Sigmoid colon (tissue), 7 donors: ENCODE results near the gene LRRC43. TPM values are rescaled to one million over a fixed set of nuclear protein-coding genes. Genes with fewer than 3 reads are reported as not detected.

ENCODE experiments used
- DNase-seq: peaks from one replicate; pipeline ENCODE4 v3.0.0-alpha.2; 2019
- H3K27ac ChIP-seq, 4 donors: fragments of 200-600 bp; sonication (generic); one replicate each; pipeline ENCODE4 v1.5.1; 2016 to 2019; ENCODE audit warnings: mild to moderate bottlenecking in 1 of 4
- H3K27me3 ChIP-seq, 3 donors: fragments of 200-600 bp; sonication (generic); one replicate each; pipeline ENCODE4 v1.5.1; 2019; ENCODE audit warnings: mild to moderate bottlenecking in 1 of 3
- H3K36me3 ChIP-seq, 4 donors: fragments of 200-600 bp; sonication (generic); one replicate each; pipeline ENCODE4 v1.5.1; 2016 to 2019
- H3K4me1 ChIP-seq, 4 donors: fragments of 200-600 bp; sonication (generic); one replicate each; pipeline ENCODE4 v1.5.1; 2017 to 2019
- H3K4me3 ChIP-seq, 4 donors: fragments of 200-600 bp; sonication (generic); one replicate each; pipeline ENCODE4 v1.5.1; 2017 to 2019; ENCODE audit warnings: mild to moderate bottlenecking in 2 of 4, moderate library complexity in 1 of 4
- H3K9me3 ChIP-seq, 4 donors: fragments of 200-600 bp in 3 of 4; sonication (generic) in 3 of 4; one replicate each; pipeline versions ENCODE4 v1.5.1 to v1.6.1; 2013 to 2019
- EP300 ChIP-seq, 4 donors: sonication (generic); formaldehyde crosslinking; IDR thresholded peaks; one replicate each; pipeline ENCODE4 v1.6.1; 2017; ENCODE audit warnings: antibody characterized with exemption in 4 of 4
- POLR2A ChIP-seq, 2 donors: fragments of 450-650 bp; IDR thresholded peaks; one replicate each; pipeline ENCODE4 v1.6.1; 2016; ENCODE audit warnings: antibody characterized with exemption in 2 of 2, mild to moderate bottlenecking in 2 of 2, moderate library complexity in 2 of 2
- POLR2AphosphoS5 ChIP-seq, 4 donors: sonication (generic); formaldehyde crosslinking; IDR thresholded peaks; one replicate each; pipeline ENCODE4 v1.6.1; 2017; ENCODE audit warnings: antibody characterized with exemption in 4 of 4
- WGBS, 2 donors: extraction: QIAGEN DNeasy Blood & Tissue Kit; methylation state at CpG; one replicate each; pipeline ENCODE4 v1.1.7; 2013; 5-methylcytosine and 5-hydroxymethylcytosine counted together
- intact Hi-C: fragments of 100-400 bp; cut with DNase I; formaldehyde crosslinking; loops from one replicate; pipeline ENCODE4 v1.15.1; 2023
- polyA plus RNA-seq, 3 donors: library from polyadenylated mRNA; stranded (reverse); fragments of 200-250 nt; gene quantifications; one replicate each; pipeline ENCODE4 v1.2.3, GENCODE V29; 2013
- total RNA-seq, 4 donors: library from RNA; depleted of rRNA; stranded (reverse); fragments of >200 nt; gene quantifications; one replicate each; pipeline ENCODE4 v1.1.0, GENCODE V29; 2016
- TF ChIP-seq, protein P1 (sequence below), 4 experiments: fragments of 450-650 bp in 3 of 4; fragments of 200-600 bp in 1 of 4; IDR thresholded peaks; one replicate each; pipeline ENCODE4 v1.5.1; 2016 to 2019; ENCODE audit warnings: antibody characterized with exemption in 4 of 4, mild to moderate bottlenecking in 3 of 4, moderate library complexity in 2 of 4
- donor health status: healthy with polysubstance abuse.
- donor health status: Bipolar disorder and iron deficiency.
- donor health status: healthy.

The LRRC43 gene
- total and polyA plus RNA-seq, 7 donors = 0.19 to 4.4 (median 1.2) TPM; not detected in 3

DNA sequence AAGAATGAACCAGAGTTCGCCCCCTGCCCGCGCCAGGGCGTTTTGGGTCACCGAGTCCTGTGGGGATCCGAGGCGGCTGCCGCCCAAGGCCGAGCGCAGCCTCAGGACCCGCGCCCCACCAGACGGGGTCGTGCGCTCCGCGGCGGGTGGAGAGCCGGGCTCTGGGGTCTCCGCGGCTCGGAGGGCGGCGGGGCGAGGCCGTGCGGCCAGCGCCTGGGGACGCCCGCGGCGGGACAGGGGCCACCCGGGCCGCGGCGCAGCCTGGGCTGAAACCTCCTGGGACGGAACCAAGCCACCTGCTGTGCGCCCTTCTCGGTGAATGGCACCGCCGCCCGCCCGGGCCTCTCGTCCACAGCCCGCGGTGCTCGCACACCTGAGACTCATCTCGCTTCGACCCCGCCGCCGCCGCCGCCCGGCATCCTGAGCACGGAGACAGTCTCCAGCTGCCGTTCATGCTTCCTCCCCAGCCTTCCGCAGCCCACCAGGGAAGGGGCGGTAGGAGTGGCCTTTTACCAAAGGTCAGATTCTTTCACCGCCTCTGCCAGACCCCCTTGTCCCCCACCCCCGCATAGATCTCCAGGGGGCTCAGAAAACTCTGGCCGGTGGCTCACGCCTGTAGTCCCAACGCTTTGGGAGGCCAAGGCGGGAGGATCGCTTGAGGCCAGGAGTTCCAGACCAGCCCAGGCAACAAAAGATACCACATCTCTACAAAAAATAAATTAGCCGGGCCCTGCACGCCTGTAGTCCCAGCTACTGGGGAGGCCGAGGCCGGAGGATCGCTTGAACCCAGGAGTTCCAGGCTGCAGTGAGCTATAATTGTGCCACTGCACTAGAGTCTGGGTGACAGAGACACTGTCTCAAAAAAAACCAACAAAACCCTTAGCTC is 21.5 kb downstream of the LRRC43 start:
- peaks cover 12 to 27% (median 24%) of the 10 kb centered on the region in 4 donors for H3K36me3 ChIP-seq
- no peak overlapping the region for H3K27ac ChIP-seq
- H3K9me3 ChIP-seq = no peaks in the 10 kb centered on the region
- peaks cover 0 to 20% (median 19%) of the 10 kb centered on the region in 4 donors for H3K4me1 ChIP-seq
- peak overlapping the region in 3 of 4 donors; percentile 46 to 58 (median 57) for H3K4me3 ChIP-seq
- TF ChIP-seq, protein P1, sequence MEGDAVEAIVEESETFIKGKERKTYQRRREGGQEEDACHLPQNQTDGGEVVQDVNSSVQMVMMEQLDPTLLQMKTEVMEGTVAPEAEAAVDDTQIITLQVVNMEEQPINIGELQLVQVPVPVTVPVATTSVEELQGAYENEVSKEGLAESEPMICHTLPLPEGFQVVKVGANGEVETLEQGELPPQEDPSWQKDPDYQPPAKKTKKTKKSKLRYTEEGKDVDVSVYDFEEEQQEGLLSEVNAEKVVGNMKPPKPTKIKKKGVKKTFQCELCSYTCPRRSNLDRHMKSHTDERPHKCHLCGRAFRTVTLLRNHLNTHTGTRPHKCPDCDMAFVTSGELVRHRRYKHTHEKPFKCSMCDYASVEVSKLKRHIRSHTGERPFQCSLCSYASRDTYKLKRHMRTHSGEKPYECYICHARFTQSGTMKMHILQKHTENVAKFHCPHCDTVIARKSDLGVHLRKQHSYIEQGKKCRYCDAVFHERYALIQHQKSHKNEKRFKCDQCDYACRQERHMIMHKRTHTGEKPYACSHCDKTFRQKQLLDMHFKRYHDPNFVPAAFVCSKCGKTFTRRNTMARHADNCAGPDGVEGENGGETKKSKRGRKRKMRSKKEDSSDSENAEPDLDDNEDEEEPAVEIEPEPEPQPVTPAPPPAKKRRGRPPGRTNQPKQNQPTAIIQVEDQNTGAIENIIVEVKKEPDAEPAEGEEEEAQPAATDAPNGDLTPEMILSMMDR (IDR thresholded peaks at IDR 0.05) = no peak
- no peak for TF ChIP-seq EP300 (IDR thresholded peaks at IDR 0.05)
- no peak for TF ChIP-seq POLR2A (IDR thresholded peaks at IDR 0.05)
- TF ChIP-seq POLR2AphosphoS5 (IDR thresholded peaks at IDR 0.05) = no peak
- no peak for DNase-seq
- 10% methylated on average over 71 of the region's 71 CpGs for WGBS, 2 donors
- intact Hi-C loops = no loop called here
- H3K27me3 ChIP-seq = peaks cover 15 to 68% (median 58%) of the 10 kb centered on the region in 3 donors

DNA sequence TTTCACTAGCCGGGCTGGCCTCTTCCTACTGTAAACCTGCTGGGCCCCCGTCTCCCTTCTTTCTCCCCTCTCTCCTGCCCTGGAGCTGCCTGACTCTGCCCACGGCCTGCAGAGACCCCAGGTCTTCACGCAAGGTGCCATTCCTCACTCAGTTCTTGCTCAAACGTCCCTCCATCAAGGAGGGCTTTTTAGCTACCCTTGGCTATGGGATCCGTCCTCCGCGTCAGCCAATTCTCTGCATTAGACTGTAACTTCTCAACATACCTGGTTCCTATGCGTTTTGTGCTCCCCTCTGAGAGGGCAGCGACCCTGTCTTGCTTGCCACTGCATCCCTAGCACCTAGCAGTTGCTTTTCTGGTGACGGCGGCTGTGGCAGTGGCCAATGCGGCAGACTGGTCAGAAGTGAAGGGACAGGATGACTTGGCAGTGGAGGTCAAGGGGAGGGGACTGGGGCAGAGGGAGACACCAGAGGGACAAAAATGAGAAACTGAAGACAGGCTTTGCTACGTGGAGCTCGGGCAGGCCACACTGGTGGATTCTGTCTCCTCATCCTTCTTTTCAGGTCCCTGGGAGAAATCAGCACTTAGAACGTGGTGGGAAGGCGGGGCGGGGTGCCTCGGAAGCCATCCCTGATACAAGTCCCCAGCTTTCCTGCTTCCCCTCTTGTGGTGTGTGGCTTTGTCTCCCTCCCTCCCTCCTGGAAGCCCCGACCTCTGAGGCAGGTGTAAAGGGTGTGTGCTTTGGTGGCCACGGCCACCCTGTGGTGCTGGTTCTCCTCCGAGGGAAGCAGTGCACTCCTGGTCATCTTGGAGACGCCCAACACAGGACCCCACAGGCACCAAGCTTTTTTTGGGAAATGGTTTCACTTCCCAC is 22.4 kb downstream of the LRRC43 start:
- intact Hi-C loops = no loop called here
- Histone ChIP-seq H3K9me3 (no peaks in the 10 kb centered on the region), H3K27me3 (peaks cover 15 to 59% (median 51%) of the 10 kb centered on the region in 3 donors), H3K4me3 (no peak overlapping the region), H3K27ac (no peak overlapping the region), H3K36me3 (peaks cover 12 to 36% (median 29%) of the 10 kb centered on the region in 4 donors), H3K4me1 (peaks cover 0 to 20% (median 19%) of the 10 kb centered on the region in 4 donors)
- WGBS, 2 donors = 36 to 48% methylated on average over 23 of the region's 23 CpGs
- TF ChIP-seq POLR2AphosphoS5 (IDR thresholded peaks at IDR 0.05) (peak in 2 of 4 donors; percentile 11 to 14), POLR2A (IDR thresholded peaks at IDR 0.05) (no peak)
- TF ChIP-seq, protein P1 (IDR thresholded peaks at IDR 0.05) = no peak
- no peak for DNase-seq

DNA sequence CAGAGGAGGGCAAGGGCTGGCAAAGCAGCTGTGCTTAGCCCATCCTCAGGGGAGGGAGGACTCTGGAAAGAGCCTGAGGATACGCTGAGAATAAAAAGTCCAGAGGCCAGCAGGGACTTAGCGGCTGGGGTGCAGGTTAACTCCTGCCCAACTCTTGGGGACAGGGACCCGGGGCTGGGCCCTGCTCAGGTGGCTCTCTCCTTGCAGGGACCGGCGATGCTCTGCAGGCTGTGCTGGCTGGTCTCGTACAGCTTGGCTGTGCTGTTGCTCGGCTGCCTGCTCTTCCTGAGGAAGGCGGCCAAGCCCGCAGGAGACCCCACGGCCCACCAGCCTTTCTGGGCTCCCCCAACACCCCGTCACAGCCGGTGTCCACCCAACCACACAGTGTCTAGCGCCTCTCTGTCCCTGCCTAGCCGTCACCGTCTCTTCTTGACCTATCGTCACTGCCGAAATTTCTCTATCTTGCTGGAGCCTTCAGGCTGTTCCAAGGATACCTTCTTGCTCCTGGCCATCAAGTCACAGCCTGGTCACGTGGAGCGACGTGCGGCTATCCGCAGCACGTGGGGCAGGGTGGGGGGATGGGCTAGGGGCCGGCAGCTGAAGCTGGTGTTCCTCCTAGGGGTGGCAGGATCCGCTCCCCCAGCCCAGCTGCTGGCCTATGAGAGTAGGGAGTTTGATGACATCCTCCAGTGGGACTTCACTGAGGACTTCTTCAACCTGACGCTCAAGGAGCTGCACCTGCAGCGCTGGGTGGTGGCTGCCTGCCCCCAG is 23.4 kb downstream of the LRRC43 start:
- DNase-seq = no peak
- no peak overlapping the region for H3K27ac ChIP-seq
- peaks cover 12 to 46% (median 31%) of the 10 kb centered on the region in 4 donors for H3K36me3 ChIP-seq
- H3K4me3 ChIP-seq = no peak overlapping the region
- TF ChIP-seq EP300 (IDR thresholded peaks at IDR 0.05) = no peak
- TF ChIP-seq POLR2A (IDR thresholded peaks at IDR 0.05) = no peak
- TF ChIP-seq, protein P1 (IDR thresholded peaks at IDR 0.05) = no peak
- no peak for TF ChIP-seq POLR2AphosphoS5 (IDR thresholded peaks at IDR 0.05)
- peaks cover 12 to 49% (median 41%) of the 10 kb centered on the region in 3 donors for H3K27me3 ChIP-seq
- H3K9me3 ChIP-seq = no peaks in the 10 kb centered on the region
- 60 to 81% methylated on average over 27 of the region's 27 CpGs for WGBS, 2 donors
- intact Hi-C loops = no loop called here
- peaks cover 0 to 20% (median 19%) of the 10 kb centered on the region in 4 donors for H3K4me1 ChIP-seq

DNA sequence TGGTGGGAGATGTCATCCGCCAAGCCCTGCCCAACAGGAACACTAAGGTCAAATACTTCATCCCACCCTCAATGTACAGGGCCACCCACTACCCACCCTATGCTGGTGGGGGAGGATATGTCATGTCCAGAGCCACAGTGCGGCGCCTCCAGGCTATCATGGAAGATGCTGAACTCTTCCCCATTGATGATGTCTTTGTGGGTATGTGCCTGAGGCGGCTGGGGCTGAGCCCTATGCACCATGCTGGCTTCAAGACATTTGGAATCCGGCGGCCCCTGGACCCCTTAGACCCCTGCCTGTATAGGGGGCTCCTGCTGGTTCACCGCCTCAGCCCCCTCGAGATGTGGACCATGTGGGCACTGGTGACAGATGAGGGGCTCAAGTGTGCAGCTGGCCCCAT is 24.1 kb downstream of the LRRC43 start:
- 87 to 94% methylated on average over 8 of the region's 8 CpGs for WGBS, 2 donors
- DNase-seq = no peak
- H3K9me3 ChIP-seq = no peaks in the 10 kb centered on the region
- intact Hi-C loops = no loop called here
- no peak overlapping the region for H3K4me3 ChIP-seq
- H3K4me1 ChIP-seq = peaks cover 0 to 20% (median 19%) of the 10 kb centered on the region in 4 donors
- H3K27me3 ChIP-seq = peaks cover 12 to 42% (median 34%) of the 10 kb centered on the region in 3 donors
- H3K27ac ChIP-seq = no peak overlapping the region
- H3K36me3 ChIP-seq = peaks cover 12 to 53% (median 36%) of the 10 kb centered on the region in 4 donors
- TF ChIP-seq POLR2AphosphoS5 (IDR thresholded peaks at IDR 0.05) = no peak
